Caco-2 (cell line): Measurements from ENCODE around the gene RHOT2. TPM values are rescaled to one million over a fixed set of nuclear protein-coding genes. Genes with fewer than 3 reads are reported as not detected.
"Not testable (repeated sequence)": the region's sequence is repeated elsewhere in the genome, so short reads cannot be mapped to it uniquely, and the experiment has no call there.

ENCODE experiments used
- BruUV-seq: library from RNA; stranded (reverse); fragments of 400-500 nt; replicated peaks from 2 replicates; lab custom pipeline; 2021; lab: Mats Ljungman, UMichigan
- CTCF ChIA-PET: fragments of 300-600 bp; sonication (Branson Sonifier 250); formaldehyde crosslinking; loops from one replicate; lab custom pipeline; 2022; ENCODE audit warnings: antibody characterized with exemption; lab: Charles Lee
- POLR2A ChIA-PET: fragments of 300-600 bp; sonication (Branson Sonifier 250); formaldehyde crosslinking; loops from one replicate; lab custom pipeline; 2022; ENCODE audit warnings: antibody characterized with exemption; lab: Charles Lee
- DNase-seq, 2 experiments: peaks; one replicate each; pipeline versions ENCODE4 v3.0.0 to v3.0.0-alpha.2; 2020 to 2022
- H3K27me3 ChIP-seq: replicated peaks from 2 replicates; pipeline ENCODE4 v1.6.0; 2011; ENCODE audit warnings: low read length; ENCODE audit not compliant: control insufficient read depth, insufficient read depth
- H3K36me3 ChIP-seq: 2 replicates; pipeline ENCODE4 v1.5.1; 2011; ENCODE audit warnings: low read length; ENCODE audit not compliant: control insufficient read depth, insufficient read depth
- H3K4me1 ChIP-seq: fragments of 250-450 bp; sonication (Bioruptor Pico); 2 replicates; pipeline ENCODE4 v1.5.1; 2020; ENCODE audit warnings: mild to moderate bottlenecking
- H3K4me3 ChIP-seq: 2 replicates; pipeline ENCODE4 v1.5.1; 2011; ENCODE audit warnings: low read depth, mild to moderate bottlenecking, control low read depth, low read length
- H3K9me3 ChIP-seq: fragments of 250-450 bp; sonication (Bioruptor Pico); 2 replicates; pipeline ENCODE4 v1.5.1; 2020; ENCODE audit warnings: mild to moderate bottlenecking, moderate library complexity
- H3K27ac Mint-ChIP-seq: one replicate; pipeline ENCODE4 v1.8.0; 2022; ENCODE audit warnings: mixed read lengths; ENCODE audit not compliant: unreplicated experiment
- H3K27me3 Mint-ChIP-seq: one replicate; pipeline ENCODE4 v1.8.0; 2022; ENCODE audit warnings: mixed read lengths; ENCODE audit not compliant: insufficient read depth, unreplicated experiment
- H3K36me3 Mint-ChIP-seq: one replicate; pipeline ENCODE4 v1.8.0; 2022; ENCODE audit warnings: mild to moderate bottlenecking, mixed read lengths; ENCODE audit not compliant: insufficient read depth, unreplicated experiment
- H3K4me1 Mint-ChIP-seq: one replicate; pipeline ENCODE4 v1.8.0; 2022; ENCODE audit warnings: low read depth, mixed read lengths; ENCODE audit not compliant: unreplicated experiment
- H3K4me3 Mint-ChIP-seq: one replicate; pipeline ENCODE4 v1.8.0; 2022; ENCODE audit warnings: mild to moderate bottlenecking, moderate library complexity, mixed read lengths; ENCODE audit not compliant: unreplicated experiment
- H3K9me3 Mint-ChIP-seq: one replicate; pipeline ENCODE4 v1.8.0; 2022; ENCODE audit warnings: mixed read lengths; ENCODE audit not compliant: unreplicated experiment
- CTCF ChIP-seq, 2 experiments: fragments of 200-600 bp in 1 of 2; IDR thresholded peaks; 1 replicate in 1 of 2; 2 replicates in 1 of 2; pipeline versions ENCODE4 v1.5.1 to v1.8.0; 2011 to 2022; ENCODE audit warnings: antibody characterized with exemption in 1 of 2, control low read depth in 1 of 2, inconsistent platforms in 1 of 2, low read depth in 1 of 2, low read length in 1 of 2, mild to moderate bottlenecking in 1 of 2, moderate library complexity in 1 of 2; ENCODE audit not compliant: insufficient read depth in 1 of 2, severe bottlenecking in 1 of 2, unreplicated experiment in 1 of 2
- intact Hi-C: fragments of 100-400 bp; cut with micrococcal nuclease; formaldehyde crosslinking; loops from one replicate; pipeline ENCODE4 v1.10.0; 2022; ENCODE audit not compliant: unreplicated experiment
- total RNA-seq: library from RNA; stranded (reverse); gene quantifications from 2 replicates; pipeline ENCODE4 v1.2.3, GENCODE V29; 2022

The RHOT2 gene
- total RNA-seq, 1 experiment from 2014 or later: 96.7 TPM

GRCh38 chr16:711548-712320 lies 43.8 kb downstream of the RHOT2 start:
- H3K9me3 ChIP-seq: no peaks in the 10 kb centered on the region
- DNase-seq: peak; percentile 75 to 88
- H3K27me3 ChIP-seq: no peaks in the 10 kb centered on the region
- no peak overlapping the region for H3K27ac Mint-ChIP-seq
- TF ChIP-seq CTCF (IDR thresholded peaks at IDR 0.05; ENCODE audit: insufficient read depth in 1 of 2, low read depth in 1 of 2, low read length in 1 of 2, severe bottlenecking in 1 of 2, unreplicated experiment in 1 of 2): peak; percentile 84 to 89
- H3K4me3 Mint-ChIP-seq: no peak overlapping the region
- peaks cover 7% of the 10 kb centered on the region for H3K4me1 Mint-ChIP-seq
- CTCF ChIA-PET: interaction anchor here (0.6 to 1.6 kb wide), 6 partner anchors 10 to 359 kb away, joined by 3 to 13 read pairs (median 5); partner anchors contain the start of genes ANTKMT and AXIN1
- H3K27me3 Mint-ChIP-seq: peaks cover 5% of the 10 kb centered on the region
- intact Hi-C loops: loop anchor here (10.0 kb wide), 1 partner anchor 73 kb away; the partner anchor contains the start of genes CHTF18 and RPUSD1
- H3K36me3 ChIP-seq: no peaks in the 10 kb centered on the region
- POLR2A ChIA-PET: interaction anchor here (0.6 to 1.7 kb wide), 5 partner anchors 9 to 344 kb away, joined by 3 to 6 read pairs (median 3); partner anchors contain the start of genes ANTKMT, CHTF18 and RPUSD1
- H3K4me1 ChIP-seq: peaks cover 22% of the 10 kb centered on the region
- peaks cover 17% of the 10 kb centered on the region for H3K36me3 Mint-ChIP-seq
- no peak overlapping the region for H3K4me3 ChIP-seq
- no TSS peak for BruUV-seq
- H3K9me3 Mint-ChIP-seq: no peaks in the 10 kb centered on the region

GRCh38 chr16:712740-713250 lies 44.9 kb downstream of the RHOT2 start:
- not testable (repeated sequence) for H3K27me3 Mint-ChIP-seq, H3K9me3 ChIP-seq, H3K27me3 ChIP-seq, BruUV-seq, H3K9me3 Mint-ChIP-seq, H3K36me3 ChIP-seq, H3K4me3 ChIP-seq, H3K4me1 Mint-ChIP-seq
- H3K4me1 ChIP-seq: peaks cover 22% of the 10 kb centered on the region
- Mint-ChIP-seq H3K36me3 (peaks cover 17% of the 10 kb centered on the region), H3K27ac (peak overlapping the region; percentile 77), H3K4me3 (peak overlapping the region; percentile 21)
- intact Hi-C loops: loop anchor here (10.0 kb wide), 1 partner anchor 72 kb away; the partner anchor contains the start of genes CHTF18 and RPUSD1
- TF ChIP-seq CTCF (IDR thresholded peaks at IDR 0.05; ENCODE audit: insufficient read depth in 1 of 2, low read depth in 1 of 2, low read length in 1 of 2, severe bottlenecking in 1 of 2, unreplicated experiment in 1 of 2): peak; percentile 20 to 45
- CTCF ChIA-PET: interaction anchor here (0.6 to 1.6 kb wide), 4 partner anchors 9 to 91 kb away, joined by 3 to 13 read pairs (median 8); partner anchors contain the start of gene ANTKMT
- peak; percentile 87 to 88 for DNase-seq
- POLR2A ChIA-PET: interaction anchor here (0.6 to 1.7 kb wide), 4 partner anchors 8 to 343 kb away, joined by 3 to 6 read pairs (median 3); partner anchors contain the start of genes ANTKMT, CHTF18 and RPUSD1

GRCh38 chr16:714079-714478 lies 46.1 kb downstream of the RHOT2 start:
- no peak overlapping the region for H3K4me3 Mint-ChIP-seq
- H3K36me3 Mint-ChIP-seq: peaks cover 17% of the 10 kb centered on the region
- Histone ChIP-seq H3K36me3 (no peaks in the 10 kb centered on the region), H3K4me3 (no peak overlapping the region), H3K4me1 (peaks cover 27% of the 10 kb centered on the region), H3K9me3 (no peaks in the 10 kb centered on the region), H3K27me3 (no peaks in the 10 kb centered on the region)
- H3K27me3 Mint-ChIP-seq: no peaks in the 10 kb centered on the region
- intact Hi-C loops: loop anchor here (10.0 kb wide), 1 partner anchor 71 kb away; the partner anchor contains the start of genes CHTF18 and RPUSD1
- no peaks in the 10 kb centered on the region for H3K9me3 Mint-ChIP-seq
- H3K27ac Mint-ChIP-seq: no peak overlapping the region
- CTCF ChIA-PET: no interaction called here
- DNase-seq: no peak
- BruUV-seq: no TSS peak
- TF ChIP-seq CTCF (IDR thresholded peaks at IDR 0.05; ENCODE audit: insufficient read depth in 1 of 2, low read depth in 1 of 2, low read length in 1 of 2, severe bottlenecking in 1 of 2, unreplicated experiment in 1 of 2): no peak
- POLR2A ChIA-PET: no interaction called here
- H3K4me1 Mint-ChIP-seq: peaks cover 7% of the 10 kb centered on the region
